ENCODE measurements around the gene ANO3.
A peak's percentile ranks its signal among the peaks of the same experiment; 100 is the strongest.

DNA sequence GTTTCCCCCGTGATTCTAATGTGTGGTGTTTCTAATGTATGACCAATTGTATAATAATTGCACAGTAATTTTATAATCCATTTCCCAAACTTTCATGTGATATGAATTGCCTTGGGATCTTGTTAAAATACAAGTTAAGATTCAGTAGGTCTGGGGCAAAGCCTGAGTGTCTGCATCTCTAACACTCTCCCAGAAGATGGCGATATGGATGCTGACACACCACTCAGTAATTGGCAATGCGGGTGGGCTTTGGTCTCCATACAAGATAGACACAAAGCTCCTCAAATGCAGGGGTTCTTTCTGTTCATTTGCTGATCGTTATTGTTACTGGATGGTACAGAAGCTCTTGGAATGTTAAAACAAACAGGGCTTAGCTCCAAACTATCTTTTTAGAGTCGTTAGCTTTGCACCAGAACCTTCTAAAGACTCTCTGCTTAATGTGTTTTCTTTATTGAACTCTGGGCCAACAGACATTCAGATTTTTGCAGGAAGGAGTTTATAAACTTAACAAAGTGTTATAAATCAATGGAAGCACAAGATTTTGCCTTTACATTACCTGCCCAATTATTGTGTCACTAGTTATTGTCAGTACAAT is 45.4 kb upstream of the ANO3 start:
- TF ChIP-seq MYC (IDR thresholded peaks at IDR 0.05; ENCODE audit: low read depth, low read length) (no peak), CTCF (IDR thresholded peaks at IDR 0.05; ENCODE audit: extremely low read depth in 1 of 2, insufficient read depth in 1 of 2, low read depth in 1 of 2, low read length in 2 of 2) (peak; percentile 21 to 59), POLR2AphosphoS5 (IDR thresholded peaks at IDR 0.05; ENCODE audit: insufficient read depth, low read depth, low read length) (no peak), EZH2 (IDR thresholded peaks at IDR 0.05; ENCODE audit: borderline replicate concordance, low read depth, low read length, severe bottlenecking) (no peak)

Measured in endothelial cell of umbilical vein (primary cell).